SU-DHL-6 (cell line): ENCODE measurements around the gene UBE2D2.

Experiments used
- EZH2phosphoT487 ChIP-seq: fragments of 200-600 bp; sonication (generic), shearing (Covaris generic); conservative IDR thresholded peaks from 2 replicates; pipeline ENCODE4 v1.6.1; 2018; ENCODE audit warnings: mild to moderate bottlenecking, antibody characterized with exemption, low read length, moderate library complexity, mixed read lengths
- TF ChIP-seq, protein P1 (sequence below): fragments of 200-600 bp; sonication (generic); IDR thresholded peaks from one replicate; pipeline ENCODE4 v1.5.1; 2017; ENCODE audit warnings: antibody characterized with exemption, mild to moderate bottlenecking, low read length, moderate library complexity; ENCODE audit not compliant: insufficient read depth, poor library complexity, severe bottlenecking

DNA sequence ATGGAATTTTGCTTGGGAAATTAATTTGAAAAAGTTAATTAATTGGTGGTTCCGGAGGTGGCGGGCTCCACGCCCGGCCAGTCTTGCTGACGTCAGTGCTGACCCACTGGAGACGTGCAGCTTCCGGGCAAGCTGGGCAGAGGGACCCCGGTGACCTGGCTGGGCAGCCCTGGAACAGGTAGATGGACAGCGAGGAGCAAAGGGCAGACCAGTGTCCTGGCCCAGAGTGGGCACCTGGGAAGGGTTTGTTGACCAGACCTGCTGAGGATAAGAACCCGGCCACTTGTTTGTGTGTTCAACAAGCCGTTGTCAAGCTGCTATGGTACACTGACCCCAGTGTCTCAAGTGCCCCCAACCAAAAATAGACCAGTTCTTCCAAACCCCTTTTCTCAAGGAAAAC lies 104.5 kb downstream of the UBE2D2 start:
- TF ChIP-seq, protein P1, sequence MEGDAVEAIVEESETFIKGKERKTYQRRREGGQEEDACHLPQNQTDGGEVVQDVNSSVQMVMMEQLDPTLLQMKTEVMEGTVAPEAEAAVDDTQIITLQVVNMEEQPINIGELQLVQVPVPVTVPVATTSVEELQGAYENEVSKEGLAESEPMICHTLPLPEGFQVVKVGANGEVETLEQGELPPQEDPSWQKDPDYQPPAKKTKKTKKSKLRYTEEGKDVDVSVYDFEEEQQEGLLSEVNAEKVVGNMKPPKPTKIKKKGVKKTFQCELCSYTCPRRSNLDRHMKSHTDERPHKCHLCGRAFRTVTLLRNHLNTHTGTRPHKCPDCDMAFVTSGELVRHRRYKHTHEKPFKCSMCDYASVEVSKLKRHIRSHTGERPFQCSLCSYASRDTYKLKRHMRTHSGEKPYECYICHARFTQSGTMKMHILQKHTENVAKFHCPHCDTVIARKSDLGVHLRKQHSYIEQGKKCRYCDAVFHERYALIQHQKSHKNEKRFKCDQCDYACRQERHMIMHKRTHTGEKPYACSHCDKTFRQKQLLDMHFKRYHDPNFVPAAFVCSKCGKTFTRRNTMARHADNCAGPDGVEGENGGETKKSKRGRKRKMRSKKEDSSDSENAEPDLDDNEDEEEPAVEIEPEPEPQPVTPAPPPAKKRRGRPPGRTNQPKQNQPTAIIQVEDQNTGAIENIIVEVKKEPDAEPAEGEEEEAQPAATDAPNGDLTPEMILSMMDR: no peak
- no peak for TF ChIP-seq EZH2phosphoT487
